Spleen (tissue), 11 donors: ENCODE measurements around the gene UPF2. TPM values are rescaled to one million over a fixed set of nuclear protein-coding genes. Genes with fewer than 3 reads are reported as not detected.

Experiments
- DNase-seq: peaks from one replicate; pipeline ENCODE4 v3.0.0-alpha.2; 2020
- H3K27ac ChIP-seq, 8 donors: fragments of 200-600 bp; sonication (generic) in 7 of 8; 1 replicate in 4 of 8; 2 replicates in 4 of 8; pipeline versions ENCODE4 v1.5.0 to v1.8.0; 2016 to 2021; ENCODE audit warnings: inconsistent platforms in 4 of 8, mild to moderate bottlenecking in 4 of 8, moderate library complexity in 1 of 8
- H3K27me3 ChIP-seq, 7 donors: fragments of 200-600 bp; sonication (generic) in 6 of 7; replicated peaks in 1 of 7; 1 replicate in 4 of 7; 2 replicates in 3 of 7; pipeline versions ENCODE4 v1.5.0 to v1.8.0; 2016 to 2021; ENCODE audit warnings: inconsistent platforms in 3 of 7, mild to moderate bottlenecking in 1 of 7
- H3K36me3 ChIP-seq, 6 donors: fragments of 200-600 bp; sonication (generic) in 5 of 6; 1 replicate in 4 of 6; 2 replicates in 2 of 6; pipeline versions ENCODE4 v1.5.0 to v1.8.0; 2016 to 2021; ENCODE audit warnings: inconsistent platforms in 2 of 6
- H3K4me1 ChIP-seq, 6 donors: fragments of 200-600 bp; sonication (generic) in 5 of 6; 1 replicate in 3 of 6; 2 replicates in 3 of 6; pipeline versions ENCODE4 v1.5.0 to v1.8.0; 2016 to 2021; ENCODE audit warnings: inconsistent platforms in 3 of 6
- H3K4me3 ChIP-seq, 8 donors: fragments of 200-600 bp; sonication (generic) in 7 of 8; 1 replicate in 4 of 8; 2 replicates in 4 of 8; pipeline versions ENCODE4 v1.5.0 to v1.8.0; 2016 to 2021; ENCODE audit warnings: inconsistent platforms in 4 of 8, mild to moderate bottlenecking in 4 of 8, moderate library complexity in 2 of 8
- H3K9me3 ChIP-seq, 8 donors: fragments of 200-600 bp; sonication (generic) in 7 of 8; 1 replicate in 4 of 8; 2 replicates in 4 of 8; pipeline versions ENCODE4 v1.5.0 to v1.8.0; 2016 to 2021; ENCODE audit warnings: inconsistent platforms in 4 of 8
- POLR2A ChIP-seq, 3 donors: fragments of 450-650 bp; IDR thresholded peaks; one replicate each; pipeline ENCODE4 v1.5.1; 2017; ENCODE audit warnings: antibody characterized with exemption in 3 of 3, mild to moderate bottlenecking in 1 of 3
- POLR2AphosphoS5 ChIP-seq, 3 donors: sonication (generic); formaldehyde crosslinking; IDR thresholded peaks; one replicate each; pipeline ENCODE4 v1.5.1; 2017; ENCODE audit warnings: antibody characterized with exemption in 3 of 3
- WGBS, 5 donors: extraction: QIAGEN DNeasy Blood & Tissue Kit in 3 of 5; methylation state at CpG; one replicate each; pipeline versions ENCODE4 v1.1.5 to v1.1.7; 2013 to 2018; 5-methylcytosine and 5-hydroxymethylcytosine counted together
- intact Hi-C: fragments of 100-400 bp; cut with DNase I; formaldehyde crosslinking; loops from one replicate; pipeline ENCODE4 v1.15.0; 2023; ENCODE audit warnings: low total_unique reads
- polyA plus RNA-seq, 3 donors: library from polyadenylated mRNA; stranded (reverse); fragments of 200-250 nt; gene quantifications; one replicate each; pipeline ENCODE4 v1.2.1, GENCODE V29; 2013
- total RNA-seq, 7 donors: library from RNA; depleted of rRNA in 3 of 7; stranded (reverse); fragments of >200 nt in 3 of 7; fragmentation: NEBNext Ultra II Directional in 4 of 7; extraction: Animal tissue kit (Norgen Biotek cat#: 25700) in 4 of 7; gene quantifications; one replicate each; pipeline versions ENCODE4 v1.1.0 to v1.2.1, GENCODE V29; 2016 to 2021
- TF ChIP-seq, protein P1 (sequence below), 11 experiments: fragments of 200-600 bp in 7 of 11; fragments of 450-650 bp in 4 of 11; sonication (generic) in 4 of 11; IDR thresholded peaks in 8 of 11; conservative IDR thresholded peaks in 3 of 11; 1 replicate in 7 of 11; 2 replicates in 4 of 11; pipeline versions ENCODE4 v1.4.0 to v1.8.0; 2016 to 2021; ENCODE audit warnings: antibody characterized with exemption in 11 of 11, inconsistent platforms in 4 of 11, mild to moderate bottlenecking in 1 of 11
- donor health status: healthy with polysubstance abuse.
- donor health status: DM: no; HTN: no; CAD: no; lungs with moderate emphysema.
- donor health status: DM: no; HTN: no; CAD: no.
- donor health status: Bipolar disorder and iron deficiency.
- donor health status: healthy.
- donor health status: DM: no; HTN: no; CAD: no.
- donor health status: DM: yes; HTN: yes; CAD: no.

UPF2 gene
- total and polyA plus RNA-seq, 10 donors: 11.5 to 34.9 (median 27.4) TPM

DNA sequence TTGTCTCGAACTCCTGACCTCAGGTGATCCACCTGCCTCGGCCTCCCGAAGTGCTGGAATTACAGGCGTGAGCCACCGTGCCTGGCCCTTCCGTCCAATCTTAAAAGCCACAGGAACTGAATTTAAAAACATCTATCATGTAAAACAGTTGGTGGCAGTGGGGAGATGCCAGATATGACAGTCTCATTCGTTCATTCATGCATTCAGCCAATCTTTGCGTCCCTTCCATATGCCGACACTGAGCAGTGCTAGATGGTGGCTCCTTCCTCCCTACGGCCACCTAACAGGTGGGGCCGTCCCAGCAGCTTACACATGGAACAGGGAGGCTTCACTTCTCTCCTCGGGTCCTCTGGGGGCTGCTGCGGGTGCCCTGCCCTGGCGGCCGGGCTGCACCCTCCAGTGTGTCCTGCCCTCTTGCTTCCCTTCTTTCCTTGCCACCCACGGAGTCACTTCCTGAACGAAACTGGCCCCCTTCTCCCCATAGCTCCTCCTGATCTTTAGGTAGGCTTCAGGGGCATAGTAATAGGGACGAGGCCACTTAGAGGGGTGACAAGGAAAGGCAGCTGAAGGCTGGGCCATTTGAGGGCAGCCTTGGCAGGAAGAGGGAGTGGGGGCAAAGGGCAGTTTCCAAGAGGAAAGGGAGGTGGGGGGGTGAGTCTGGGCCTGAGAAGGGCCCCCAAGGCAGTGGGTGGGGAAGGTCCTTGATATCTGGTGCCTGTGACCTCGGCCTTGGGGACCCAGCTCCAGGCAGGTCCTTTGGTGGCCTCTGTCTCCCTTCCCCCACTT lies 165.6 kb downstream of the UPF2 start:
- Histone ChIP-seq H3K27ac (no peak overlapping the region), H3K4me1 (peaks cover 3 to 43% (median 13%) of the 10 kb centered on the region in 6 donors), H3K4me3 (no peak overlapping the region), H3K9me3 (no peaks in the 10 kb centered on the region), H3K27me3 (no peaks in the 10 kb centered on the region), H3K36me3 (no peaks in the 10 kb centered on the region)
- WGBS, 5 donors: 83 to 86% (median 85%) methylated on average over 19 of the region's 19 CpGs
- TF ChIP-seq, protein P1, sequence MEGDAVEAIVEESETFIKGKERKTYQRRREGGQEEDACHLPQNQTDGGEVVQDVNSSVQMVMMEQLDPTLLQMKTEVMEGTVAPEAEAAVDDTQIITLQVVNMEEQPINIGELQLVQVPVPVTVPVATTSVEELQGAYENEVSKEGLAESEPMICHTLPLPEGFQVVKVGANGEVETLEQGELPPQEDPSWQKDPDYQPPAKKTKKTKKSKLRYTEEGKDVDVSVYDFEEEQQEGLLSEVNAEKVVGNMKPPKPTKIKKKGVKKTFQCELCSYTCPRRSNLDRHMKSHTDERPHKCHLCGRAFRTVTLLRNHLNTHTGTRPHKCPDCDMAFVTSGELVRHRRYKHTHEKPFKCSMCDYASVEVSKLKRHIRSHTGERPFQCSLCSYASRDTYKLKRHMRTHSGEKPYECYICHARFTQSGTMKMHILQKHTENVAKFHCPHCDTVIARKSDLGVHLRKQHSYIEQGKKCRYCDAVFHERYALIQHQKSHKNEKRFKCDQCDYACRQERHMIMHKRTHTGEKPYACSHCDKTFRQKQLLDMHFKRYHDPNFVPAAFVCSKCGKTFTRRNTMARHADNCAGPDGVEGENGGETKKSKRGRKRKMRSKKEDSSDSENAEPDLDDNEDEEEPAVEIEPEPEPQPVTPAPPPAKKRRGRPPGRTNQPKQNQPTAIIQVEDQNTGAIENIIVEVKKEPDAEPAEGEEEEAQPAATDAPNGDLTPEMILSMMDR (IDR thresholded peaks at IDR 0.05 in 8 of 11, conservative IDR thresholded peaks at IDR 0.05 in 3 of 11): no peak
- TF ChIP-seq POLR2A (IDR thresholded peaks at IDR 0.05): no peak
- no peak for TF ChIP-seq POLR2AphosphoS5 (IDR thresholded peaks at IDR 0.05)
- peak; percentile 51 for DNase-seq
- intact Hi-C loops: no loop called here

DNA sequence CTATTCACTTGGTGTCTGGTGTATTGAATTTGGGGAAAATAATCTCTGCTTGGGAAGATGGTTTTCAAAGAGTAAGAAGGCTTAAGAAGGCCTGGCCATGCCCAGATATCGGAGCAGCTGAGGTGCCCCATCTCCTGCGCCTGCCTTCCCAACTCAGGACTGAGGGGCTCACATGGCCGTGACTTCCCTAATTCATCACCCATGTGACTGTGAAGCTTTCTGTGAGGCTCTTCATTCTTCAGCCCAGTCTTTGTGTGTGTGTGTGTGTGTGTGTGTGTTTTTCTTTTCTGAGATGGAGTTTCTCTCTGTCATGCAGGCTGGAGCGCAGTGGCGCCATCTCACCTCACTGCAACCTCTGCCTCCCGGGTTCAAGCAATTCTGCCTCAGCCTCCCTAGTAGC lies 166.3 kb downstream of the UPF2 start:
- WGBS, 5 donors: 81 to 95% (median 89%) methylated on average over 5 to 6 of the region's 6 CpGs
- H3K27me3 ChIP-seq: no peaks in the 10 kb centered on the region
- TF ChIP-seq, protein P1 (IDR thresholded peaks at IDR 0.05 in 8 of 11, conservative IDR thresholded peaks at IDR 0.05 in 3 of 11): no peak
- TF ChIP-seq POLR2A (IDR thresholded peaks at IDR 0.05) (no peak), POLR2AphosphoS5 (IDR thresholded peaks at IDR 0.05) (no peak)
- H3K27ac ChIP-seq: peak overlapping the region in 1 of 8 donors; percentile 49
- no peak overlapping the region for H3K4me3 ChIP-seq
- peaks cover 3 to 50% (median 17%) of the 10 kb centered on the region in 6 donors for H3K4me1 ChIP-seq
- intact Hi-C loops: no loop called here
- peak; percentile 23 for DNase-seq
- H3K9me3 ChIP-seq: no peaks in the 10 kb centered on the region
- H3K36me3 ChIP-seq: no peaks in the 10 kb centered on the region

DNA sequence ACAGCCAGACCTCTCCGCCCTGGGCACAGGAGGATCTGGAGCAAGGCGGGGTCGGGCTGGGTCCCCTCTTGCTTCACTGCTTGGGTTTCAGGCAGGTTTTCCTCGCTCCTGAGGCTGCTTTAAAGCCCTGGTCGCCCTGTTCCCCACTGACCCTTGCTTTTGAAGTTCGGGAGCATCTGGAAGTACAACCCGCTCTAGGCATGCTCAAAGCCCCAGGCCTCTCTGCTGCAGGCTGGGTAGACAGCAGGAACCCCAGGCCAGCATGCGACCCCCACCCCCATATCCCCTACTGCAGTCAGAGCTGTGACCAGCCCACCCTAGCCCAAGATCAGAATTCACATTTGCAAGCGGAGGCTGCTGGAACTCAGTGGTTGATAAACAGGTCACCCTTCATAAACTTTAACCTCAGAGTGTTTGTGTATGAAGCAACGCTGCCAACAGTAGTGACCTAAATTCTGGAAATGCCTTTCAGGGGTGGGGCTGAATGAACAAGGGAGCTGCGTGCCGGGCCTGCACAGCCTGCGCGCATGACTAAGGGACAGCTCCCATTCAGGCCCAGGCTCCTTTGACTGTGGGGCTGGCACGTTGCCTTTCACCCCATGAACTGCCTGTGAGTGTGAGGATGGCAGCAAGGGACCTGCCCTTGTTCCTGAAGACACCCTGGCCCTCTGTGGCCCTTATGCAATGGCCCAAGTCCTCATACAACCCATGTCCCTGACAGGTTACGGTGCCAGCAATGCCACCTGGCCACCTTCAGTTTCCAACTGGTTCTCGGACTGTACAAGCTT lies 166.9 kb downstream of the UPF2 start:
- intact Hi-C loops: no loop called here
- H3K4me3 ChIP-seq: no peak overlapping the region
- WGBS, 5 donors: 73 to 86% (median 79%) methylated on average over 13 to 17 of the region's 17 CpGs
- no peaks in the 10 kb centered on the region for H3K36me3 ChIP-seq
- peaks cover 3 to 55% (median 18%) of the 10 kb centered on the region in 6 donors for H3K4me1 ChIP-seq
- H3K9me3 ChIP-seq: no peaks in the 10 kb centered on the region
- no peaks in the 10 kb centered on the region for H3K27me3 ChIP-seq
- TF ChIP-seq POLR2A (IDR thresholded peaks at IDR 0.05): no peak
- peak; percentile 16 to 60 (median 38) for TF ChIP-seq POLR2AphosphoS5 (IDR thresholded peaks at IDR 0.05)
- DNase-seq: peak; percentile 70
- H3K27ac ChIP-seq: peak overlapping the region in 6 of 8 donors; percentile 8 to 49 (median 42)

DNA sequence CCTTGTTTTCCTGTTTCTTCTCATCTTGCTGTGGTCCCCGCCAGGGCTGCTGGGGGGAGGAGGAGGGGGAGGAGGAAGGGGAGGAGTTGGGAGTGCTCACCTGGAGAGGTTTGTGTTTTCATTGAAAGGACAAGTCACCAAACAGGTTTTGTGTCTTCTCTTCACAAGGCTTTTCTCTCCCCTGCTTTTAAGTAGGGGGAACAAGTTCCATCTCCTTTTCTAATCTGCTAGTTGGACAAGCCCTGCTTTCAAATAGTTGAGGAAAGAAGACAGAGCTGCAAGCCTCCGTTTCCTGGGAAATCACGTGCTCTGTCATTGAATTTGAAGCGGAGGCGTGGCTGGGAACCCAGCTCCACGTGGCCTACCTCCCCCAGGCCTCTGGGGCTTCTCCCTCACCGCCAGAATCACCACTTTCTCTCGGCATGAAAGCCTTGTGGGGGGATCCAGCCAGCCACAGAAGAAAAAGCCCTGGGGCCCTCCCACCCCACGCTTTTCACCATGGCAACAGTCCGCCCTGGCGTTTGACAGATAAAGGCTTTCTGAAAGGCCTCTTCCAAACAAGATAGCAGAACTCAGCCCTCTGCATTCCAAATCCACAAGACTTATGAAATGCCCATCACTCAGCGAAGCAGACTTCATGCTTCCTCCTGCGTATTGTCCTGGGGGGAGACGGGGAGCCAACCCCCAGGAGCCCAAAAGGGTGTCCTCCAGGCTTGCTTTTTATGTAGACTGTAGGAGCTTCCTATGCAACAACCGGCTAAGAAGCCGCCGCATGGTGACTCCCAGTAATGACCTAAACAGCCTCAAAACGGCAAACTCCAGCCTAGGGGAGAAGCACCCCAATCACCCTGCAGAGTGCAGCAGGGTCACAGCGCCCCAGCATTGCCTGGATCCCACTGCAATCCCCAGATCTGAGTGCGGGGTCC lies 167.8 kb downstream of the UPF2 start:
- H3K27me3 ChIP-seq: no peaks in the 10 kb centered on the region
- H3K4me3 ChIP-seq: no peak overlapping the region
- TF ChIP-seq, protein P1 (IDR thresholded peaks at IDR 0.05 in 8 of 11, conservative IDR thresholded peaks at IDR 0.05 in 3 of 11): peak in 1 of 11 experiments; percentile 11
- TF ChIP-seq POLR2A (IDR thresholded peaks at IDR 0.05) (no peak), POLR2AphosphoS5 (IDR thresholded peaks at IDR 0.05) (no peak)
- peak overlapping the region in 6 of 8 donors; percentile 27 to 49 (median 42) for H3K27ac ChIP-seq
- H3K36me3 ChIP-seq: peaks cover 0 to 8% (median 0%) of the 10 kb centered on the region in 6 donors
- no peaks in the 10 kb centered on the region for H3K9me3 ChIP-seq
- intact Hi-C loops: no loop called here
- WGBS, 5 donors: 31 to 41% (median 37%) methylated on average over 19 to 20 of the region's 20 CpGs
- peaks cover 3 to 55% (median 18%) of the 10 kb centered on the region in 6 donors for H3K4me1 ChIP-seq
- peak; percentile 59 for DNase-seq
